BJ (cell line): Measurements from ENCODE around the gene MCRIP1. TPM values are rescaled to one million over a fixed set of nuclear protein-coding genes. Genes with fewer than 3 reads are reported as not detected.

ENCODE experiments used
- CTCF ChIA-PET: fragments of 350-600 bp; formaldehyde crosslinking; extraction: SDS; loops from one replicate; lab custom pipeline; 2021; ENCODE audit warnings: antibody characterized with exemption, inconsistent platforms; lab: Yijun Ruan, JAX
- POLR2A ChIA-PET: fragments of 300-600 bp; sonication (Branson Sonifier 250); formaldehyde crosslinking; extraction: SDS; loops from one replicate; lab custom pipeline; 2021; ENCODE audit warnings: antibody characterized with exemption; lab: Charles Lee
- DNase-seq: peaks from one replicate; pipeline ENCODE4 v3.0.0-alpha.2; 2011; ENCODE audit warnings: low read depth
- H3K27me3 ChIP-seq: 2 replicates; pipeline ENCODE4 v1.6.0; 2011; ENCODE audit warnings: low read length; ENCODE audit not compliant: control insufficient read depth, insufficient read depth
- H3K36me3 ChIP-seq: 2 replicates; pipeline ENCODE4 v1.5.1; 2011; ENCODE audit warnings: low read length; ENCODE audit not compliant: control insufficient read depth, insufficient read depth
- H3K4me3 ChIP-seq: 2 replicates; pipeline ENCODE4 v1.5.1; 2011; ENCODE audit warnings: low read depth, mild to moderate bottlenecking, control low read depth, low read length
- polyA plus RNA-seq: library from polyadenylated mRNA; depleted of rRNA; stranded (reverse); fragments of >200 nt; gene quantifications from 2 replicates; pipeline ENCODE4 v1.2.3, GENCODE V29; 2011
- TF ChIP-seq, protein P1 (sequence below): IDR thresholded peaks from 2 replicates; pipeline ENCODE4 v1.5.1; 2011; ENCODE audit warnings: low read depth, mild to moderate bottlenecking, control low read depth, inconsistent platforms, low read length, moderate library complexity; ENCODE audit not compliant: insufficient read depth

Gene MCRIP1
- polyA plus RNA-seq, 1 experiment = 89.8 TPM

DNA sequence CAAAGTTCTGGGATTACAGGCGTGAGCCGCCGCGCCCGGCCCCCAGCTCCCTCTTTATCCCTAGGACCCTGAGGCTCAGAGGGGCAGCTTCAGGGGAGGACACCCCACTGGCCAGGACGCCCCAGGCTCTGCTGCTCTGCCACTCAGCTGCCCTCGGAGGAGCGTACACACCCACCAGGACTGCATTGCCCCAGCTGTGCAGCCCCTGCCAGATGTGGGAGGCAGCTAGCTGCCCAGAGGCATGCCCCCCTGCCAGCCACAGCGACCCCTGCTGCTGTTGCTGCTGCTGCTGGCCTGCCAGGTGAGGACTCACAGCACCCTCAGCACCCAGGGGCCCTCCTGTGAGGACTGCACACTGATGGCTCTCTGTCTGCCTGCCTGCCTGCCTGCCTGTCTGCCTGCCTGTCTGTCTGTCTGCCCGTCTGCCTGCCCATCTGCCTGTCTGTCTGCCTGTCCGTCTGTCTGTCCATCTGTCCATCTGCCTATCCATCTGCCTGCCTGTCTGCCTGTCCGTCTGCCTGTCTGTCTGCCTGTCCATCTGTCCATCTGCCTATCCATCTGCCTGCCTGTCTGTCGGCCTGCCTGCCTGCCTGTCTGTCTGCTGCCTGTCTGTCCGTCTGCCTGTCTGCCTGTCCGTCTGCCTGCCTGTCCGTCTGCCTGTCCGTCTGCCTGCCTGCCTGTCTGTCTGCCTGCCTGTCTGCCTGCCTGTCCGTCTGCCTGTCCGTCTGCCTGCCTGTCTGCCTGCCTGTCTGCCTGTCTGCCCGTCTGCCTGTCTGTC, 24.1 kb downstream of the MCRIP1 start:
- Histone ChIP-seq H3K27me3 (peaks cover 20% of the 10 kb centered on the region), H3K36me3 (no peaks in the 10 kb centered on the region), H3K4me3 (no peak overlapping the region)
- TF ChIP-seq, protein P1, sequence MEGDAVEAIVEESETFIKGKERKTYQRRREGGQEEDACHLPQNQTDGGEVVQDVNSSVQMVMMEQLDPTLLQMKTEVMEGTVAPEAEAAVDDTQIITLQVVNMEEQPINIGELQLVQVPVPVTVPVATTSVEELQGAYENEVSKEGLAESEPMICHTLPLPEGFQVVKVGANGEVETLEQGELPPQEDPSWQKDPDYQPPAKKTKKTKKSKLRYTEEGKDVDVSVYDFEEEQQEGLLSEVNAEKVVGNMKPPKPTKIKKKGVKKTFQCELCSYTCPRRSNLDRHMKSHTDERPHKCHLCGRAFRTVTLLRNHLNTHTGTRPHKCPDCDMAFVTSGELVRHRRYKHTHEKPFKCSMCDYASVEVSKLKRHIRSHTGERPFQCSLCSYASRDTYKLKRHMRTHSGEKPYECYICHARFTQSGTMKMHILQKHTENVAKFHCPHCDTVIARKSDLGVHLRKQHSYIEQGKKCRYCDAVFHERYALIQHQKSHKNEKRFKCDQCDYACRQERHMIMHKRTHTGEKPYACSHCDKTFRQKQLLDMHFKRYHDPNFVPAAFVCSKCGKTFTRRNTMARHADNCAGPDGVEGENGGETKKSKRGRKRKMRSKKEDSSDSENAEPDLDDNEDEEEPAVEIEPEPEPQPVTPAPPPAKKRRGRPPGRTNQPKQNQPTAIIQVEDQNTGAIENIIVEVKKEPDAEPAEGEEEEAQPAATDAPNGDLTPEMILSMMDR = 0 out of 2 replicates have a peak, but pooled peaks have one; percentile 10
- no peak for DNase-seq
- ChIA-PET CTCF (interaction anchor here (1.6 kb wide), 1 partner anchor 13 kb away, joined by 4 read pairs; no protein-coding TSS in a partner anchor), POLR2A (no interaction called here)

GRCh38 chr17:81807839-81808238, 25.3 kb downstream of the MCRIP1 start:
- TF ChIP-seq, protein P1 = no peak
- H3K4me3 ChIP-seq = no peak overlapping the region
- POLR2A ChIA-PET = no interaction called here
- H3K27me3 ChIP-seq = peaks cover 27% of the 10 kb centered on the region
- no peak for DNase-seq
- CTCF ChIA-PET = interaction anchor here (0.9 to 1.6 kb wide), 2 partner anchors 13 to 14 kb away, joined by 3 to 4 read pairs; no protein-coding TSS in a partner anchor
- H3K36me3 ChIP-seq = no peaks in the 10 kb centered on the region

- ChIA-PET CTCF (interaction anchor here (0.9 to 1.6 kb wide), 2 partner anchors 12 to 15 kb away, joined by 3 to 4 read pairs; no protein-coding TSS in a partner anchor), POLR2A (no interaction called here)
- DNase-seq = no peak
- Histone ChIP-seq H3K36me3 (no peaks in the 10 kb centered on the region), H3K27me3 (peaks cover 33% of the 10 kb centered on the region), H3K4me3 (no peak overlapping the region)
- TF ChIP-seq, protein P1 = no peak
Measured at GRCh38 chr17:81807210-81807719, 25.8 kb downstream of the MCRIP1 start.

DNA sequence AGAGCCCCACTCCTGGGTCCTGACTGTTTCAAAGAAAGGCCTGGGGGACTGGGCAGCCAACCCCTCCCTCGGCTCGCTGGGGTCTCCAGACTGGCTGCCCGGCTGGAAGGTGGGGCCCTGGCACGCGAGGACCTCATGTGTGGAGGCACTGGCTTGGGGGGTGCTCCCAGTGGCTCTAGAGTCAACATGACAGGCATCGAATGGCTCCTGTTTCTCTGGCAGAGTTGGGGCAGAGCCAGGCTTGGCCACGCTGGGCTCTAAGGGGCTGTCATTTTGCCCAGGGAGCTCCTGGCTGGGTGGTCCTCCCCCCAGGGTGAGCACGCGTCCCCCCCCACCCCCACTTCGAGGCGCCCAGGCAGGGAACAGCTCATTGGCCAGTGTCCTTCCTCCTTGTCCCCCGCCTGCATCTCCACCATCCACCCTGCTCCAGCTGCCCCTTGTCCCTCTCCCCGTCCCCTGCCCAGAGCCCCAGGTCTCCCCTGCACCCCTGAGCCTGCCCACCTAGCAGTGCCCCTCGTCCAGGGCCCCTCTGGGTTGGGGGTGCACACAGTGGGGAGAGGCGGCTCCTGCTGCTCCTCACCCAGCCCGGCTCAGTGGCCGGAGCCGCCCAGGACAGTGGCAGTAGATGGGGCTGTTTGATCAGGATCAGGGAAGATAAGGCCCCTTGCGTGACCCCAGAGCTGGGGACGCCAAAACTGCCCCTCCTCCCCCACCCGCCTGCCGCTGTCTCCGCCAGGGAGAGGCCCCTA, 26.5 kb downstream of the MCRIP1 start:
- POLR2A ChIA-PET = no interaction called here
- CTCF ChIA-PET = interaction anchor here (0.9 kb wide), 1 partner anchor 12 kb away, joined by 3 read pairs; no protein-coding TSS in a partner anchor
- no peaks in the 10 kb centered on the region for H3K36me3 ChIP-seq
- no peak overlapping the region for H3K4me3 ChIP-seq
- TF ChIP-seq, protein P1 = no peak
- peaks cover 39% of the 10 kb centered on the region for H3K27me3 ChIP-seq
- DNase-seq = no peak
